ENCODE measurements around the gene FGF1.

GRCh38 chr5:142627383-142628217, 58.3 kb downstream of the FGF1 start:
- TF ChIP-seq EZH2 (IDR thresholded peaks at IDR 0.05; ENCODE audit: borderline replicate concordance, insufficient read depth, low read depth, low read length, poor library complexity, severe bottlenecking) (no peak), CTCF (IDR thresholded peaks at IDR 0.05) (no peak)
